Renal pelvis (tissue), 4 donors: ENCODE data around the gene DAP. TPM values are rescaled to one million over a fixed set of nuclear protein-coding genes. Genes with fewer than 3 reads are reported as not detected.
"Not testable (repeated sequence)": the region's sequence is repeated elsewhere in the genome, so short reads cannot be mapped to it uniquely, and the experiment has no call there.

Experiments used
- DNase-seq: peaks from one replicate; pipeline ENCODE4 v3.0.0-alpha.2; 2013
- polyA plus RNA-seq, 3 donors: library from polyadenylated mRNA; unstranded; fragments of 120-200 nt; gene quantifications; one replicate each; pipeline ENCODE4 v1.2.1, GENCODE V29; 2013; ENCODE audit not compliant: insufficient read length in 3 of 3

Gene DAP
- polyA plus RNA-seq, 3 donors: 112 to 123 (median 115) TPM

DNA sequence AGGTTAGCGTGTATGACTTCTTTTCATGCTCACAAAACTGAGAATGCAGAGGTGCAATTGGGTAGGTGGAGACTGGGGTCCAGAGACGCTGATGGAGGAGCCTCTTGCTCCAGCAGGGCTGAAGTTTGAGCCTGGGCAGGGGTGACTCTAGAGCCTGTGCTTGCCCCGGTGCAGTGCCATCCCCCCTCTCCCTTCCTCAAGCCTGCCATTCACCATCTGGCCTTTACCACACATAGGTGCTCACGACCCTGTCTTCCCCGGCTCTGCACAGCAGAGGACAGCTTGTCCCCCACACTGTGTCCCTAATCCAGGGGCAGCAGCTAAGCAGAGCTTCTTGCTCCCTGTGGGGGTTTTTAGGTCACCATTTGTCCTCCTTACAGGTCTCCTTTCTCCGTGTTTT is 86.5 kb downstream of the DAP start:
- DNase-seq: no peak

DNA sequence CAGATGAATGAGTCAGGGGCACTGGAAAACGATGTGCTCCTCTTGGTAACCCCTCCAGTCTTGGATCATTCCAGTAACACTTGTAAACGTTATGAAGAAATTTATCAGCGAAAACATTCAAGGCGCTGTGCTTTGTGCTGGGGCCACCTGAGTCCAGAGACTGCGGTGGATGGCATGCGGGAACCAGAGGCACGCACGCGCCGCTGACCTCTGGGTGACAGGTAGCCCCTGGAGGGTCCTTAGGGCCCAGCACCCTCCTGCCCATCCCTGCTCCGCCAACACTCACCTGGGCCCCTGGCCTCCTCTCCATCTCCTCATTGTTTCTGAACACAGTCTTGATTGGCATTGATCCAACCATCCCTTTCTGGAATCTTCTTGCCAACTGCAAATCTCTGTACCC is 86.9 kb downstream of the DAP start:
- no peak for DNase-seq

GRCh38 chr5:10673407-10673806 is 87.6 kb downstream of the DAP start:
- no peak for DNase-seq

GRCh38 chr5:10673017-10673389 is 88.0 kb downstream of the DAP start:
- no peak for DNase-seq

DNA sequence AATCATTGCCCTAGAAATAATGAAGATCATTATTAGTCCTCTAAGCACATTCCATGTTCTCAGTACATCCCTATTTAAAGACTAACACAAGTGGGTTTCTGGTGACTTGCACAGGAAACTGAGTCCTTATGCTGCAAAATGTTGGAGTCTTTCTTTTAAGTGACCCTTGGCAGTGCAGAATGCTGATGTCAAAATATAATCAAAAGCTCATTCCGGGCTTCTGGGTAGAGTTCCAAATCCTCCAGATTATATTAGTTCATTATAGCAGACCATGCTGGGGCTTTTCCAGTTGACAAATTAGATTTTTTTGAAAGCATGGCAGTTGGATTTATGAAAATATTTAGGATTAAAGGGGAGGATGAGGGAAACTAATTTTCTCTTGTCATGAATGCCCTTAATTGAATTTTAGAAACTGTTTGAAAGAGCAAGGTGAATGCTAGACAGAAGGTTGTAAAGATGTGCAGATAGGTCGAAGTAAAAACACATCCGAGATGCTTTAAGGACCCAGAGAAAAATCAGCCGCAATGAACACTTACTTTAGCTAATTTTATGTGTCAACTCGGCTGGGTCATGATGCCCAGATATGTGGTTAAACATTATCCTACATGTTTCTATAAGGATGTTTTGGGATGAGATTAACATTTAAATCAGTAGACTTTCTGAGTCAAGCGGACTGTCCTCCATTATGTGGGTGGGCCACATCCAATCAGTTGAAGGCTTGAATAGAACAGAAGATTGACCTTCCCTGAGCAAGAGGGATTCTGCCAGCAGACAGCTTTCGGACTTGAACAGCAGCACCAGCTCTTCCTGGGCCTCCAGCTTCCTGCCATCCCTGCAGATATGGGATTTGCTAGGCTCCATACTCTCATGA is 88.7 kb downstream of the DAP start:
- DNase-seq: no peak

DNA sequence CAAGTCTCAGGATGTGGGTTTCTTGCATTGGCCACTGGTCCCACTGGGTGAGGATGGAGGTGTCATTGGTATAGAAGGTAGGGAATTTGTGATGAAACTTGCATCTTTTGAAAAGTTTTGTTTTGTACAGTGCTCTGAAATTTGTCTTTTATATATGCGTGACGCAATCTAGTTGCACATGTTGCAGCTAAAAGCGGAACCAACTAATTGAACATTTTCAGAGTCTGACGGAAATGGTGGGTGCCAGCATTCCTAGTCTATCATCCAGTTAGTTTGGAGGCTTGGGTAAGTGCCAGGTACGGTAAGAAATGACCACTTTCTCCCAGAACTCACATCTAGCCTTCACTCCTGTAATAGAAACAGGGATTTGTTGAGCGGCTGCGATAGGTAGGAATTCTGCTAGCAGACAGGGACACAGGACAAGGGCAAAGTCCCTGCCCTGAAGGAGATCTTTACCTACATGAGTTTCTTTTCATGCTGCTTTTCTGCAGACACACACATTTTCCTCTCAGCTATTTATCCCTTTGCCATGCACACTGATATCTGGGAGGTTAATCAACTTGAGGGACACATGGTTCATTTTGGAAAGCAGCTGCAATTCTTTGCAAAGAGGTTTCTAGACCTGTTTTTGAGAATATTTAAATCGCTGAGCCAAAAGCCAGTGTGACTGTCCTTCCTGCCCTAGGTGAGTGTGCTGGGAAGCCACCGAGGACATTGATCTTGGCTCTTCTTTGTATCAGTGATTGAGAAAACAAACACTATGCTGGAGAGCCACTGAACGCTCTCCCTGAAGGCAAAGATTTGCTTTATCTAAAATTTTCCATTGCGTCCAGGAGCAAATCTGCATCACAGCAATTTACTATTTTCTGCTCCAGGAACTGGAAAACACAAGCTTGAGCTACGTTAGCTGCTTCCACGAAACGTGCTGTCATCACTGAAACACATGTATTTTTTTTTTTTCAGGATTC is 89.7 kb downstream of the DAP start:
- no peak for DNase-seq

DNA sequence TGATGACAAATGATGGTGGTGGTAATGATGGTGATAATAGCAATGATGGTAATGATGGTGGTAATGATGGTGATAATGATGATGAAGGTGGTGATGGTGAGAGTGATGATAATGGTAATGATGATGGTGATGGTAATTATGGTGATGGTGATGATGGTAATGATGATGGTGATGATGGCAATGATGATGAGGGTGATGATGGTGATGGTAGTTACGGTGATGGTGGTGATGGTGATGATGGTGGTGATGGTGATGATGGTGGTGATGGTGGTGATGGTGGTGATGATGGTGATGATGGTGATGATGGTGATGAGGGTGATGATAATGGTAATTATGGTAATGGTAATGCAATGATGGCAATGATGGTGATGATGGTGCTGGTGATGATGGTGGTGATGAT is 91.1 kb downstream of the DAP start:
- DNase-seq: no peak

GRCh38 chr5:10668697-10669096 is 92.3 kb downstream of the DAP start:
- DNase-seq: no peak

DNA sequence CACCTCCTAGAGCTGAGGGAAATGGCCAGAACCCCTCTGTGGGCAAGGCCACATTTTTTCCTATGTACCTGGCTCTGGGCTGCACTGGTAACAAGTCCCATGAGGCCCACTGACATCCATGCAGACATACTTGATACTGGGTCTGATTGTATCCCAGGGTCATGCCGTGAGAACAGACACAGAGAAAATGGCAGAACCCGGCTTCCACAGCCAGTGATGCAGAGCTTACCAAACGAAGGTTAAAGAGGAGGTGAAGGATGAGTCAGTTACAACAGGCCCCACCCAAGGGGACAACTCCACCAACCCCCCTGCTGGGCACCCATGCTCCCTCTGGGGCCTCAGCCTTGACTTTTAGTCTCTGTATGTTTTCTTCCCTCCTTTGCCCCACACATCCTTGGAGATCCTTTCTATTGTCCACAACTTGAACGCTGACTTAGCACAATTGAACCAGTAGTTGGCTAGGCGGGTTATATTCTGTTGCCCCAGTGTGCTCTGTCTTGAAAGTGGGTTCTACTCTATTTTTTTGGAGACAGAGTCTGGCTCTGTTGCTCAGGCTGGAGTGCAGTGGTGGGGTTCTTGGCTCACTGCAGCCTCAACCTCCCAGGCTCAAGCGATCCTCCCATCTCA is 93.5 kb downstream of the DAP start:
- DNase-seq: no peak

GRCh38 chr5:10666531-10667299 is 94.3 kb downstream of the DAP start:
- no peak for DNase-seq

- no peak for DNase-seq
Measured at GRCh38 chr5:10665799-10666198, 95.2 kb downstream of the DAP start.

DNA sequence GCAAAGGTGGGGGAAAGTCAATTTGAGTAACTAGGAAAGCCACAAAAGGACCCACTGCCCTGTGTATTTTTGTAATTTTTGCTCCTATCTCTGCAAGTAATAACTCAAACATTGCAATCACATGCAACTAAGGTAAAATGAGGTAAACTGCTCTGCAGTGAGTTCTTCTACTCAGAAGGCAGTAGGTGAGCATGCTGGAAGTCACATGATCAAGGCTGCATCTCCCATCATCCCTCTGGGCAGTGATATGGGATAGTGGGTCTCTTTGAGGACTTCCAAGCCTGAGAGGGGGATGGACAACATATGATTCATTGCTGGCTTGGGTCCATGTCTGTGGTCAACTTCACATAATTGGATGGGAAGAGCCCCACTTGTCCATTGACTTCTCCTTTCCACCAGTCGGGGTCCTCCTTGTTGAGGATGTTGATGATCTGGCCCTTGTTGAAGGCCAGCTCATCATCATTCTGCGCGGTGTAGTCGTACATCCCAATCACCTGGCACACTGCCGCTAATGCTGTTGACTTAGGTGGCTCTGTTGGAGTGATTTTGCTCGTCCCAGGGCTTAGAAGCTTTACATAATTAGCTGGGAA is 96.8 kb downstream of the DAP start:
- not testable (repeated sequence) for DNase-seq

DNA sequence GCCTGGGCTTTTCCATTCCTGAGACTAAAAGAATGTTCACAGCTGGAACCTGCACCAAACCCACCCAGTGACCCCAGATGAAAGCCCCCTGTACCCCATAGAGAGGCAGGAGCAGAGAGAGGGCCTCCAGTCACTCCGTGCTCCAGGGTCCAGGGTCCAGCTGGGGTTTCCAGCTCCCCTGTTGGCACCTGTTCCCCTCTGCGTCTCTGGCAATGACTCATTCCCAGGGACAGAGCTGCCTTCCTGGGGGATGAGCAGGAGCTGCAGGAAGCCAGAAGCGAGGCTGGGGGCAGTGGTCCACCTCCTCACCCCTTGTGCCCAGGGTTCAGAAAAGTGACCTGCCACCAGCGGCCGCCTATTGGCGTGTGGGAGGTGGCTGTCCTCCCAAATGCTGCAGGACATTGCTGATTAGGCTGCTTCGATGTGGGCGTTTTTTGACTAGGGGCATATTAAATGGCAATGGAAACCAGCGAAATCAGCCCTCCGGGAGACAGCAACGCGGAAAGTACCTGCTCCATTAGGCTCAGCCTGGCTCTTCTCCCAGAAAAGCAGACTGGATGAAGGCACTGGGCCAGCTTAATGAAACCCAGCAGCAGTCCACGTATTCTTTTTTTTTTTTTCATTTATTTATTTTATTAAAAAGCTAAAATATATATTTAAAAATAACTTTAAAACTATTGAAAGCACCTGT is 97.4 kb downstream of the DAP start:
- DNase-seq: no peak

DNA sequence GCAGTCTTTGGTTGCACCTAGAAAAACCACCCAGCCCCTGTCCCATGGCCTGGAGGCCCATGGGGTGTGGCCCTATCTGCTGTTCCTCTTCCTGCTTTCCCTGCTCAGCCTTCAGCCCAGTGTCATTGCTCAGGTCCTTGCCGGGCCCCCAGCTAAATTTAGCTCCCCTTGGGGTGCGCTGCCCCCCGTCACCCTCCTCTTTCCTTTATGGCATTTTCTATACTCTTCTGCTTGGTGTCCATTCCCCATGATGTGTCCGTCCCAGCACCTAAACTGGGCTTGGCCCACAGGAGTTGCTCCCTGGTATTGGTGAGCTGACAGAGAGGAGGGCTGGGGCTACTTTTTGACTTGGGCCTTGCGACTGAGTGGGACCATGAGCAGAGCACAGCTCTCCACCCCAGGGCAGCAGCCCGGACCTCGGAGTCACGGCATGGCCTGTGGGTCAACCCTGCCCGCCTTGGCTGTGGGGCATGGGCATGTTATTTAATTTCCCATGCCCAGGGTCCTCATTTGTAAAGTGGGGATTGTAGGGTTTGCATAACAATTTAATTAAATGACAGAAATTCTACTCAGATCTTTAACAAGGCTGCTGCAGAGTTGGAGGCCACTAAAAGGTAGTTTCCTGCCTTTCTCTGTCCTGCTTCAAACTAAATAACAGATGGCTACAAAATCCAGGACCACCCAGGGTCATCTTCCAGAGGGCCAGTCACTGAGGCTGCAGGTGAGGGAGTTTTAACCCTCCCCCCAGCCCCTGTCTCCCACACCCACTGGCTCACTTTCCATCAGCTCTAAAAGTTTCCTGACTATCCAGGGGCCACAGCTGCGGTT is 98.2 kb downstream of the DAP start:
- DNase-seq: no peak

GRCh38 chr5:10662083-10662482 is 99.0 kb downstream of the DAP start:
- DNase-seq: no peak

- no peak for DNase-seq
Measured at GRCh38 chr5:10661401-10661800, 99.6 kb downstream of the DAP start.

- DNase-seq: no peak
Measured at GRCh38 chr5:10660720-10661387, 100.2 kb downstream of the DAP start.

DNA sequence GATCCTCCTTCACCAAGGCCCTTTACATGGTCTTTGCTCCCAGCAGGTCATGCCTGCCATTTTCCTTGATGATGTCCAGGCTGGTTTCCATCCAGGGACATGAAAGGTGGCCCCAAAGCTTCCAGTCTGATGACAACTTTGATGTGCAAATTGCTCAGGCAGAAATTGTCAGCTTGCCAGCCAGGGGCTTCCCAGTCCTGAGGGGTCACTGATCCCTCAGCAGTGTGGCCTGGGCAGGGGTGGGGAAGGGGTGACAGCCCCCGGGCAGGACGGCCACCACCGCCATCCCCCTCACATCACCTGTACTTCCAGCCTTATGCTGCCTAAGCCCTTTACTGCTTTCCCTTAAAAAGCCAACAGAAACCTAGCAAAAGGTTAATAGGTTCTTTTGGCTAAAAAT is 100.9 kb downstream of the DAP start:
- no peak for DNase-seq

GRCh38 chr5:10658265-10658664 is 102.8 kb downstream of the DAP start:
- DNase-seq: no peak
